ENCODE measurements around the gene GDF7. TPM values are rescaled to one million over a fixed set of nuclear protein-coding genes. Genes with fewer than 3 reads are reported as not detected.

GDF7 gene
- total RNA-seq (1 to 10 TPM in 1 of 2 donors, under 1 TPM in 1; 0.62 to 1.1 TPM), polyA plus RNA-seq (ENCODE audit: insufficient read depth, low read depth, low replicate concordance) (0.69 TPM)
- long read RNA-seq, donor 1 = 0 reads
- long read RNA-seq, donor 2 = 0 reads

- no peaks in the 10 kb centered on the region for H3K27me3 ChIP-seq
- no peak for DNase-seq
- TF ChIP-seq POLR2A (IDR thresholded peaks at IDR 0.05) (no peak), CTCF (IDR thresholded peaks at IDR 0.05) (no peak)
- H3K4me1 ChIP-seq = peaks cover 14% of the 10 kb centered on the region
- intact Hi-C loops (cut with DNase I; ENCODE audit: low total_unique reads) = no loop called here
- 1 to 5% methylated on average over 15 to 72 of the region's 86 CpGs for whole genome bisulfite sequencing, 2 donors
- H3K9me3 ChIP-seq = no peaks in the 10 kb centered on the region
- H3K4me3 ChIP-seq = peak within 1 kb of the TSS; percentile 32 to 54
- H3K27ac ChIP-seq = no peak within 1 kb of the TSS
- H3K36me3 ChIP-seq (ENCODE audit: low read depth, missing control alignments) = no peaks in the 10 kb centered on the region
These were observed at the start of gene GDF7 for GRCh38 chr2:20666304-20667150. TSS of gene GDF7 (plus strand) at chr2:20667144. CDS start at chr2:20667240, 96 bp downstream.

GRCh38 chr2:20617892-20618467 is 49.0 kb upstream of the GDF7 start:
- H3K36me3 ChIP-seq (ENCODE audit: low read depth, missing control alignments) = no peaks in the 10 kb centered on the region
- H3K9me3 ChIP-seq = no peaks in the 10 kb centered on the region
- H3K27me3 ChIP-seq = no peaks in the 10 kb centered on the region
- DNase-seq = peak; percentile 98
- peak overlapping the region; percentile 96 for H3K27ac ChIP-seq
- H3K4me1 ChIP-seq = peaks cover 41% of the 10 kb centered on the region
- 27 to 45% methylated on average over 8 to 14 of the region's 14 CpGs for WGBS, 2 donors
- no peak overlapping the region for H3K4me3 ChIP-seq
- intact Hi-C loops (cut with DNase I; ENCODE audit: low total_unique reads) = no loop called here
- no peak for TF ChIP-seq POLR2A (IDR thresholded peaks at IDR 0.05)
- peak; percentile 46 to 78 (median 73) for TF ChIP-seq CTCF (IDR thresholded peaks at IDR 0.05)

- no peaks in the 10 kb centered on the region for H3K27me3 ChIP-seq
- H3K4me3 ChIP-seq = no peak overlapping the region
- H3K9me3 ChIP-seq = no peaks in the 10 kb centered on the region
- no peaks in the 10 kb centered on the region for H3K36me3 ChIP-seq (ENCODE audit: low read depth, missing control alignments)
- peak overlapping the region; percentile 96 for H3K27ac ChIP-seq
- peaks cover 41% of the 10 kb centered on the region for H3K4me1 ChIP-seq
- intact Hi-C loops (cut with DNase I; ENCODE audit: low total_unique reads) = no loop called here
- no peak for DNase-seq
- no peak for TF ChIP-seq CTCF (IDR thresholded peaks at IDR 0.05)
- no peak for TF ChIP-seq POLR2A (IDR thresholded peaks at IDR 0.05)
- WGBS, 2 donors = 76 to 80% methylated on average over 7 to 10 of the region's 10 CpGs
These were observed 48.5 kb upstream of the GDF7 start for GRCh38 chr2:20618468-20618885.

GRCh38 chr2:20618886-20619521 is 47.9 kb upstream of the GDF7 start:
- no peak overlapping the region for H3K4me3 ChIP-seq
- WGBS, 2 donors = 78 to 87% methylated on average over 11 to 15 of the region's 15 CpGs
- no peaks in the 10 kb centered on the region for H3K27me3 ChIP-seq
- DNase-seq = no peak
- H3K9me3 ChIP-seq = no peaks in the 10 kb centered on the region
- TF ChIP-seq POLR2A (IDR thresholded peaks at IDR 0.05) (no peak), CTCF (IDR thresholded peaks at IDR 0.05) (no peak)
- peak overlapping the region; percentile 96 for H3K27ac ChIP-seq
- no peaks in the 10 kb centered on the region for H3K36me3 ChIP-seq (ENCODE audit: low read depth, missing control alignments)
- intact Hi-C loops (cut with DNase I; ENCODE audit: low total_unique reads) = no loop called here
- peaks cover 41% of the 10 kb centered on the region for H3K4me1 ChIP-seq
